HFFc6 (cell line): Measurements from ENCODE around the gene EIF5A. TPM values are rescaled to one million over a fixed set of nuclear protein-coding genes. Genes with fewer than 3 reads are reported as not detected.
A peak's percentile ranks its signal among the peaks of the same experiment; 100 is the strongest.

Experiments
- DNase-seq: peaks from one replicate; pipeline ENCODE4 v3.0.0-alpha.2; 2018
- H3K27ac Mint-ChIP-seq: 2 replicates; pipeline ENCODE4 v1.8.0; 2020; ENCODE audit warnings: mild to moderate bottlenecking, mixed read lengths
- H3K27me3 Mint-ChIP-seq: 2 replicates; pipeline ENCODE4 v1.8.0; 2021; ENCODE audit warnings: mild to moderate bottlenecking, moderate library complexity, mixed read lengths; ENCODE audit not compliant: insufficient read depth
- H3K36me3 Mint-ChIP-seq: 2 replicates; pipeline ENCODE4 v1.8.0; 2021; ENCODE audit warnings: low read depth, mixed read lengths
- H3K4me1 Mint-ChIP-seq: 2 replicates; pipeline ENCODE4 v1.8.0; 2020; ENCODE audit warnings: low read depth, mixed read lengths
- H3K4me3 Mint-ChIP-seq: 2 replicates; pipeline ENCODE4 v1.8.0; 2020; ENCODE audit warnings: mild to moderate bottlenecking, moderate library complexity, mixed read lengths
- H3K9me3 Mint-ChIP-seq: 2 replicates; pipeline ENCODE4 v1.8.0; 2020; ENCODE audit warnings: mild to moderate bottlenecking, mixed read lengths
- total RNA-seq, 6 experiments: library from RNA; stranded (reverse); fragmentation: NEBNext Ultra II Directional; extraction: Animal tissue kit (Norgen Biotek cat#: 25700); gene quantifications; 2 replicates in 1 of 6; 3 replicates in 5 of 6; pipeline ENCODE4 v1.2.3, GENCODE V29; 2021
- TF ChIP-seq, protein P1 (sequence below): fragments of 200-600 bp; sonication (generic); IDR thresholded peaks from 2 replicates; pipeline ENCODE4 v1.5.0; 2021; ENCODE audit warnings: antibody characterized with exemption, mild to moderate bottlenecking

Gene EIF5A
- total RNA-seq, 6 experiments from 2014 or later, result 1,011 to 1,116 (median 1,072) TPM

DNA sequence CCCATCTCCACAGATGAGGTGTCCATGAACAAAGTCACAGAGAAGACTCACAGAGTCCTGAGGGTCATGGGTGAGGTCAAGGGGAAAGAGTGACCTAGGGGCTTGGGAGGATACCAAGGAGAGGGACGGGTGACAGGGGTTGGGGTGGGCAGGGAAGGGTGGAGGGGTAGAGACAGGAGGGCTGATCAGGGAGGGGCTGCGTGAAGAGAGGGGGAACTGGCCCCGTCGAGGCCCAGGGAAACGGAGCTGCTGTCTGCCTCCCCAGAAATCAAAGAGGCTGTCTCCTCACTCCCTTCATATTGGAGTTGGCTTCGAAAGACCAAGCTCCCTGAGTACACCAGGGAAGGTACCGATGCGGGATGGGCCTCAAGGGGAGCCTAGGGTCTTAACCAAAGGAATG lies 48.1 kb downstream of the EIF5A start:
- no peak for DNase-seq
- Mint-ChIP-seq H3K9me3 (no peaks in the 10 kb centered on the region), H3K4me3 (no peak overlapping the region), H3K4me1 (peaks cover 34% of the 10 kb centered on the region), H3K27me3 (0 out of 2 replicates have a peak, but pooled peaks cover 2% of the 10 kb centered on the region), H3K36me3 (no peaks in the 10 kb centered on the region), H3K27ac (no peak overlapping the region)
- TF ChIP-seq, protein P1, sequence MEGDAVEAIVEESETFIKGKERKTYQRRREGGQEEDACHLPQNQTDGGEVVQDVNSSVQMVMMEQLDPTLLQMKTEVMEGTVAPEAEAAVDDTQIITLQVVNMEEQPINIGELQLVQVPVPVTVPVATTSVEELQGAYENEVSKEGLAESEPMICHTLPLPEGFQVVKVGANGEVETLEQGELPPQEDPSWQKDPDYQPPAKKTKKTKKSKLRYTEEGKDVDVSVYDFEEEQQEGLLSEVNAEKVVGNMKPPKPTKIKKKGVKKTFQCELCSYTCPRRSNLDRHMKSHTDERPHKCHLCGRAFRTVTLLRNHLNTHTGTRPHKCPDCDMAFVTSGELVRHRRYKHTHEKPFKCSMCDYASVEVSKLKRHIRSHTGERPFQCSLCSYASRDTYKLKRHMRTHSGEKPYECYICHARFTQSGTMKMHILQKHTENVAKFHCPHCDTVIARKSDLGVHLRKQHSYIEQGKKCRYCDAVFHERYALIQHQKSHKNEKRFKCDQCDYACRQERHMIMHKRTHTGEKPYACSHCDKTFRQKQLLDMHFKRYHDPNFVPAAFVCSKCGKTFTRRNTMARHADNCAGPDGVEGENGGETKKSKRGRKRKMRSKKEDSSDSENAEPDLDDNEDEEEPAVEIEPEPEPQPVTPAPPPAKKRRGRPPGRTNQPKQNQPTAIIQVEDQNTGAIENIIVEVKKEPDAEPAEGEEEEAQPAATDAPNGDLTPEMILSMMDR, result no peak

DNA sequence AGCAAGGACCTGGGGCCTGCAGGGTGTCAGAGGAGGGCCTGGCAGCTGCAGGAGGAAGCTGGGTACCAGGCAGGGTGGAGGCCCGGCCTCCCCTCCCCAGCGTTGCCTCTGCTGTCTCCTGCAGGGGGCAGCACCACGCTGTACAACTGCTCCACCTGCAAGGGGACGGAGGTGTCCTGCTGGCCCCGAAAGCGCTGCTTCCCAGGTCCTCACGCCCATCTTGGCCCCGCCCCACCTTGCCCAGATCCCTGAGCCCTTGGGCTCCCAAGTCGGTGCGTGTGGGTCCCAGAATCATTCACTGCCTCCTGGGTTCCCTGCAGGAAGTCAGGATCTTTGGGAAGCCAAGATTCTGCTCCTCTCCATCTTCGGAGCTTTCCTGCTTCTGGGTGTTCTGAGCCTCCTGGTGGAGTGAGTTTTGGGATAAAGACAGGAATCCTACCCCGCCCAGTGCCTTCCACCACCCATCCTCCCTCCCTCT lies 48.7 kb downstream of the EIF5A start:
- Mint-ChIP-seq H3K4me1 (peaks cover 34% of the 10 kb centered on the region), H3K36me3 (no peaks in the 10 kb centered on the region), H3K27ac (no peak overlapping the region), H3K4me3 (no peak overlapping the region), H3K27me3 (0 out of 2 replicates have a peak, but pooled peaks cover 2% of the 10 kb centered on the region), H3K9me3 (no peaks in the 10 kb centered on the region)
- peak; percentile 32 for DNase-seq
- TF ChIP-seq, protein P1, result peak; percentile 92

GRCh38 chr17:7356756-7357155 lies 49.3 kb downstream of the EIF5A start:
- Mint-ChIP-seq H3K27me3 (peaks cover 5% of the 10 kb centered on the region), H3K36me3 (no peaks in the 10 kb centered on the region), H3K4me1 (peaks cover 34% of the 10 kb centered on the region), H3K27ac (no peak overlapping the region), H3K9me3 (no peaks in the 10 kb centered on the region), H3K4me3 (no peak overlapping the region)
- DNase-seq, result no peak
- TF ChIP-seq, protein P1, result no peak

DNA sequence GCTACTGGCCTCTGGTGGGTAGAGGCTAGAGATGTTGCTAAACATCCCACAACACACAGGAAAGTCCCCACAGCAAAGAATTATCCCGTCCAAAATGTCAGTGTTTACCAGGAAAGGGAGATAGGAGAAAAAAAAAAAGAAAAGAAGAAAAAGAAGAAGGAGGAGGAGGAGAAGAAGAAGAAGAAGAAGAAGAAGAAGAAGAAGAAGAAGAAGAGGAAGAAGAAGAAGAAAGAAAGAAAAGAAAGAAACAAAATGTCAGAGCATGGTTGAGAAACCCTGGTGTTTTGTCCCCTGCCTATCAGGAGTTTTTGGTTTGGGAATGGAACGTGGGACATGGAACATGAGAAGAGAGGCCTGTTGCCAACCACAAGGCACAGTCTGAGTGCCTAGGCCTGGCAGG lies 50.0 kb downstream of the EIF5A start:
- TF ChIP-seq, protein P1, result no peak
- Mint-ChIP-seq H3K27ac (no peak overlapping the region), H3K9me3 (no peaks in the 10 kb centered on the region), H3K4me1 (peaks cover 33% of the 10 kb centered on the region), H3K27me3 (peaks cover 6% of the 10 kb centered on the region), H3K36me3 (no peaks in the 10 kb centered on the region), H3K4me3 (no peak overlapping the region)
- DNase-seq, result no peak

DNA sequence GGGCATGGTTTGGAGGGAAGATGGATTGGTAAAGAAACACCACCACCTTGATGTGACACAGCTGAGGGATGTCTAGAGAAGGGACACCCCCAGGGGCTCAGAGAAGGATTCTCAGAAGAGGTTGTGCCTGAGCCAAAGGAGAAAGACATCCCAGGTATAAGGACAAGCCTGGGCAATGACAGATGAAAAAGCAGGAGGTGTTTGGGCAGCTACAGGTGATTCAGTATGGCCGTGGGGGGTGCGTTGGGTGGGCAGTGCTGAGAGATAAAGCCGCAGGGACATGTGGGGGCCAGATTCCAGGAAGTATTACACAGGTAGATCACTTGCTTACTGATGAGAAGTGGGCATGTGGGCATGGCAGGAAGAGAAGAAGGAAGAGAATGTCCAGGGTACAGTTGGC lies 54.5 kb downstream of the EIF5A start:
- no peaks in the 10 kb centered on the region for H3K9me3 Mint-ChIP-seq
- H3K4me3 Mint-ChIP-seq, result no peak overlapping the region
- peaks cover 9% of the 10 kb centered on the region for H3K4me1 Mint-ChIP-seq
- no peak for DNase-seq
- TF ChIP-seq, protein P1, result no peak
- H3K27me3 Mint-ChIP-seq, result peaks cover 11% of the 10 kb centered on the region
- no peak overlapping the region for H3K27ac Mint-ChIP-seq
- no peaks in the 10 kb centered on the region for H3K36me3 Mint-ChIP-seq

Other genes with a start within 250 kb of the EIF5A start
- gene CLEC10A, start 227.4 kb upstream of the EIF5A start, total RNA-seq, result not detected
- not detected for gene ASGR2, start 192.8 kb upstream of the EIF5A start, total RNA-seq
- gene ASGR1, start 128.3 kb upstream of the EIF5A start, total RNA-seq, result 1 to 10 TPM in 2 of 6 experiments, under 1 TPM in 4; 0.71 to 1.4 (median 0.83) TPM
- gene DLG4, start 87.8 kb upstream of the EIF5A start, total RNA-seq, result 10 to 100 TPM; 27.8 to 34.3 (median 28.1) TPM
- 100 to 1,000 TPM; 378 to 463 (median 405) TPM for gene ACADVL, start 87.7 kb upstream of the EIF5A start, total RNA-seq
- 10 to 100 TPM; 24.9 to 29.1 (median 27.0) TPM for gene DVL2, start 73.1 kb upstream of the EIF5A start, total RNA-seq
- gene PHF23, start 68.2 kb upstream of the EIF5A start, total RNA-seq, result 10 to 100 TPM; 57.0 to 75.0 (median 68.2) TPM
- 100 to 1,000 TPM; 399 to 470 (median 426) TPM for gene GABARAP, start 65.2 kb upstream of the EIF5A start, total RNA-seq
- 100 to 1,000 TPM; 127 to 168 (median 146) TPM for gene CTDNEP1, start 55.9 kb upstream of the EIF5A start, total RNA-seq
- gene ELP5, start 55.4 kb upstream of the EIF5A start, total RNA-seq, result 10 to 100 TPM; 28.7 to 36.1 (median 34.0) TPM
- gene CLDN7, start 45.1 kb upstream of the EIF5A start, total RNA-seq, result 1 to 10 TPM in 4 of 6 experiments, under 1 TPM in 2; 0.43 to 3.0 (median 1.7) TPM
- under 1 TPM in 5 of 6 experiments, not detected in 1; 0.07 to 0.09 (median 0.09) TPM for gene SLC2A4, start 25.9 kb upstream of the EIF5A start, total RNA-seq
- not detected for gene YBX2, start 13.0 kb upstream of the EIF5A start, total RNA-seq
- gene GPS2, start 7.7 kb downstream of the EIF5A start, total RNA-seq, result 10 to 100 TPM; 34.7 to 45.2 (median 40.7) TPM
- 10 to 100 TPM; 18.7 to 24.6 (median 20.4) TPM for gene NEURL4, start 21.7 kb downstream of the EIF5A start, total RNA-seq
- gene ACAP1, start 28.9 kb downstream of the EIF5A start, total RNA-seq, result 1 to 10 TPM; 3.2 to 6.4 (median 4.9) TPM
- gene KCTD11, start 44.5 kb downstream of the EIF5A start, total RNA-seq, result 10 to 100 TPM; 11.2 to 14.5 (median 12.6) TPM
- not detected for gene TMEM95, start 47.5 kb downstream of the EIF5A start, total RNA-seq
- under 1 TPM; 0.20 to 0.41 (median 0.26) TPM for gene TNK1, start 73.5 kb downstream of the EIF5A start, total RNA-seq
- gene PLSCR3, start 86.9 kb downstream of the EIF5A start, total RNA-seq, result 100 to 1,000 TPM in 1 of 6 experiments, 10 to 100 TPM in 5; 85.6 to 114 (median 98.5) TPM
- 10 to 100 TPM; 52.2 to 79.1 (median 72.3) TPM for gene TMEM256, start 96.5 kb downstream of the EIF5A start, total RNA-seq
- gene NLGN2, start 100.2 kb downstream of the EIF5A start, total RNA-seq, result 10 to 100 TPM; 41.3 to 57.3 (median 46.2) TPM
- not detected for gene SPEM1, start 112.7 kb downstream of the EIF5A start, total RNA-seq
- not detected for gene SPEM2, start 118.0 kb downstream of the EIF5A start, total RNA-seq
- gene SPEM3, start 121.2 kb downstream of the EIF5A start, total RNA-seq, result not detected
- gene TMEM102, start 127.8 kb downstream of the EIF5A start, total RNA-seq, result 1 to 10 TPM; 2.2 to 2.9 (median 2.8) TPM
- gene FGF11, start 131.9 kb downstream of the EIF5A start, total RNA-seq, result under 1 TPM in 3 of 6 experiments, not detected in 3; 0.10 to 0.31 (median 0.24) TPM
- 1 to 10 TPM; 2.0 to 2.8 (median 2.4) TPM for gene CHRNB1, start 137.4 kb downstream of the EIF5A start, total RNA-seq
- gene ZBTB4, start 172.0 kb downstream of the EIF5A start, total RNA-seq, result 10 to 100 TPM; 62.7 to 75.9 (median 68.6) TPM
- gene SLC35G6, start 173.8 kb downstream of the EIF5A start, total RNA-seq, result not detected
- 100 to 1,000 TPM; 111 to 127 (median 118) TPM for gene POLR2A, start 176.7 kb downstream of the EIF5A start, total RNA-seq
- 10 to 100 TPM; 22.0 to 28.3 (median 25.4) TPM for gene TNFSF12, start 241.4 kb downstream of the EIF5A start, total RNA-seq